MCF 10A (cell line): ENCODE results near the gene FGFR4. TPM values are rescaled to one million over a fixed set of nuclear protein-coding genes. Genes with fewer than 3 reads are reported as not detected.
A peak's percentile ranks its signal among the peaks of the same experiment; 100 is the strongest.

Experiments
- BruUV-seq: library from RNA; stranded (reverse); fragments of 400-500 nt; replicated peaks from 2 replicates; lab custom pipeline; 2021; lab: Mats Ljungman, UMichigan
- CTCF ChIA-PET: fragments of 300-600 bp; sonication (Branson Sonifier 250); formaldehyde crosslinking; extraction: SDS; loops from one replicate; lab custom pipeline; 2021; ENCODE audit warnings: antibody characterized with exemption, inconsistent platforms; lab: Yijun Ruan, JAX
- POLR2A ChIA-PET: fragments of 300-600, 350-650 bp; sonication (Branson Sonifier 250); formaldehyde crosslinking; extraction: SDS; loops from one replicate; lab custom pipeline; 2020; ENCODE audit warnings: antibody characterized with exemption, inconsistent platforms; lab: Yijun Ruan, JAX
- DNase-seq: peaks from one replicate; pipeline ENCODE4 v3.0.0-alpha.2; 2018; ENCODE audit not compliant: unreplicated experiment
- H3K27ac Mint-ChIP-seq: one replicate; pipeline ENCODE4 v1.8.0; 2022; ENCODE audit warnings: mild to moderate bottlenecking, low read depth, mixed read lengths; ENCODE audit not compliant: unreplicated experiment
- H3K27me3 Mint-ChIP-seq: one replicate; pipeline ENCODE4 v1.8.0; 2022; ENCODE audit warnings: mixed read lengths; ENCODE audit not compliant: insufficient read depth, unreplicated experiment
- H3K36me3 Mint-ChIP-seq: one replicate; pipeline ENCODE4 v1.8.0; 2022; ENCODE audit warnings: mild to moderate bottlenecking, moderate library complexity, mixed read lengths; ENCODE audit not compliant: insufficient read depth, unreplicated experiment
- H3K4me1 Mint-ChIP-seq: one replicate; pipeline ENCODE4 v1.8.0; 2022; ENCODE audit warnings: mixed read lengths; ENCODE audit not compliant: insufficient read depth, unreplicated experiment
- H3K4me3 Mint-ChIP-seq: one replicate; pipeline ENCODE4 v1.8.0; 2022; ENCODE audit warnings: mild to moderate bottlenecking, moderate library complexity, mixed read lengths; ENCODE audit not compliant: unreplicated experiment
- H3K9me3 Mint-ChIP-seq: one replicate; pipeline ENCODE4 v1.8.0; 2022; ENCODE audit warnings: mixed read lengths; ENCODE audit not compliant: unreplicated experiment
- CTCF ChIP-seq: fragments of 200-600 bp; IDR thresholded peaks from one replicate; pipeline ENCODE4 v1.8.0; 2022; ENCODE audit warnings: antibody characterized with exemption, mild to moderate bottlenecking; ENCODE audit not compliant: unreplicated experiment
- intact Hi-C: fragments of 100-400 bp; cut with micrococcal nuclease; formaldehyde crosslinking; loops from 2 replicates; pipeline ENCODE4 v1.14.1; 2022
- total RNA-seq: library from RNA; stranded (reverse); gene quantifications from 2 replicates; pipeline ENCODE4 v1.2.3, GENCODE V29; 2022

FGFR4 gene
- total RNA-seq, 1 experiment from 2014 or later, result 1.8 TPM

- H3K4me3 Mint-ChIP-seq, result no peak overlapping the region
- intact Hi-C loops, result loop anchor here (1.0 kb wide), 2 partner anchors 40 to 414 kb away; no protein-coding TSS in a partner anchor
- peaks cover 6% of the 10 kb centered on the region for H3K4me1 Mint-ChIP-seq
- H3K27ac Mint-ChIP-seq, result no peak overlapping the region
- peak; percentile 93 for DNase-seq
- peak; percentile 88 for TF ChIP-seq CTCF
- BruUV-seq, result no TSS peak
- no peaks in the 10 kb centered on the region for H3K9me3 Mint-ChIP-seq
- CTCF ChIA-PET, result interaction anchor here (0.6 to 13.2 kb wide), 49 partner anchors 8 to 416 kb away, joined by 3 to 235 read pairs (median 4); partner anchors contain the start of genes FGFR4 and ZNF346
- peaks cover 31% of the 10 kb centered on the region for H3K36me3 Mint-ChIP-seq
- no peaks in the 10 kb centered on the region for H3K27me3 Mint-ChIP-seq
- POLR2A ChIA-PET, result interaction anchor here (0.7 to 1.4 kb wide), 5 partner anchors 9 to 66 kb away, joined by 3 read pairs; no protein-coding TSS in a partner anchor
Measured at GRCh38 chr5:177071666-177072385, 14.9 kb upstream of the FGFR4 start.

- TF ChIP-seq CTCF, result no peak
- CTCF ChIA-PET, result interaction anchor here (1.2 to 13.2 kb wide), 3 partner anchors 9 to 417 kb away, joined by 4 to 235 read pairs (median 5); partner anchors contain the start of gene FGFR4
- H3K36me3 Mint-ChIP-seq, result peaks cover 10% of the 10 kb centered on the region
- no peaks in the 10 kb centered on the region for H3K9me3 Mint-ChIP-seq
- DNase-seq, result peak; percentile 41
- POLR2A ChIA-PET, result interaction anchor here (0.7 kb wide), 1 partner anchor 18 kb away, joined by 4 read pairs; no protein-coding TSS in a partner anchor
- H3K27ac Mint-ChIP-seq, result no peak overlapping the region
- H3K27me3 Mint-ChIP-seq, result peaks cover 1% of the 10 kb centered on the region
- H3K4me1 Mint-ChIP-seq, result no peaks in the 10 kb centered on the region
- no TSS peak for BruUV-seq
- intact Hi-C loops, result no loop called here
- no peak overlapping the region for H3K4me3 Mint-ChIP-seq
Measured at GRCh38 chr5:177077335-177077734, 9.4 kb upstream of the FGFR4 start.

- Mint-ChIP-seq H3K9me3 (no peaks in the 10 kb centered on the region), H3K36me3 (no peaks in the 10 kb centered on the region), H3K27me3 (peaks cover 22% of the 10 kb centered on the region), H3K4me3 (no peak overlapping the region), H3K27ac (no peak overlapping the region), H3K4me1 (no peaks in the 10 kb centered on the region)
- DNase-seq, result no peak
- no peak for TF ChIP-seq CTCF
- no TSS peak for BruUV-seq
- CTCF ChIA-PET, result interaction anchor here (0.5 to 13.2 kb wide), 5 partner anchors 10 to 309 kb away, joined by 4 to 235 read pairs (median 4); no protein-coding TSS in a partner anchor
- POLR2A ChIA-PET, result interaction anchor here (0.5 to 1.9 kb wide), 3 partner anchors 19 to 387 kb away, joined by 3 to 7 read pairs (median 4); no protein-coding TSS in a partner anchor
- intact Hi-C loops, result no loop called here
Measured at GRCh38 chr5:177079606-177080005, 7.1 kb upstream of the FGFR4 start.

GRCh38 chr5:177080265-177080664 lies 6.5 kb upstream of the FGFR4 start:
- Mint-ChIP-seq H3K4me1 (no peaks in the 10 kb centered on the region), H3K4me3 (no peak overlapping the region), H3K27ac (no peak overlapping the region), H3K27me3 (peaks cover 22% of the 10 kb centered on the region), H3K9me3 (no peaks in the 10 kb centered on the region), H3K36me3 (no peaks in the 10 kb centered on the region)
- intact Hi-C loops, result no loop called here
- POLR2A ChIA-PET, result interaction anchor here (0.5 to 0.8 kb wide), 2 partner anchors 8 to 48 kb away, joined by 3 read pairs; no protein-coding TSS in a partner anchor
- no peak for TF ChIP-seq CTCF
- CTCF ChIA-PET, result interaction anchor here (1.0 to 1.7 kb wide), 2 partner anchors 9 to 33 kb away, joined by 3 to 10 read pairs; no protein-coding TSS in a partner anchor
- BruUV-seq, result no TSS peak
- no peak for DNase-seq
